ENCODE results near the gene DAZAP2. TPM values are rescaled to one million over a fixed set of nuclear protein-coding genes. Genes with fewer than 3 reads are reported as not detected.
A peak's percentile ranks its signal among the peaks of the same experiment; 100 is the strongest.

The DAZAP2 gene
- total and polyA plus RNA-seq, 2 of the 13 experiments (the other 11 are each of a cell fraction or from before 2014, with no cell fraction given) = 64.5 to 222 TPM

- TF ChIP-seq ZNF281 (CRISPR knock-in tag; IDR thresholded peaks at IDR 0.05; ENCODE audit: borderline replicate concordance) (no peak), ZNF343 (CRISPR knock-in tag; IDR thresholded peaks at IDR 0.05) (0 out of 2 replicates have a peak, but pooled peaks have one; percentile 44), ZSCAN31 (CRISPR knock-in tag; IDR thresholded peaks at IDR 0.05; ENCODE audit: low read depth) (0 out of 2 replicates have a peak, but pooled peaks have one; percentile 16), ZSCAN29 (CRISPR knock-in tag; conservative IDR thresholded peaks at IDR 0.05) (0 out of 2 replicates have a peak, but pooled peaks have one; percentile 20), REST (IDR thresholded peaks at IDR 0.05; ENCODE audit: borderline replicate concordance in 1 of 2, low read depth in 1 of 2, low read length in 2 of 2) (no peak), SOX6 (IDR thresholded peaks at IDR 0.05) (no peak), SOX6 (CRISPR knock-in tag; IDR thresholded peaks at IDR 0.05) (peak; percentile 72), ARID4A (CRISPR knock-in tag; IDR thresholded peaks at IDR 0.05; ENCODE audit: borderline replicate concordance) (peak; percentile 44; the same call in 1 of the 2 replicates), ERF (CRISPR knock-in tag; IDR thresholded peaks at IDR 0.05) (0 out of 2 replicates have a peak, but pooled peaks have one; percentile 25), ISL2 (CRISPR knock-in tag; IDR thresholded peaks at IDR 0.05) (peak; percentile 67), ZNF264 (CRISPR knock-in tag; IDR thresholded peaks at IDR 0.05) (peak; percentile 3; the same call in 1 of the 2 replicates), DMTF1 (CRISPR knock-in tag; IDR thresholded peaks at IDR 0.05) (no peak), TCF7 (IDR thresholded peaks at IDR 0.05; ENCODE audit: low read depth) (peak; percentile 53; the same call in 1 of the 2 replicates)
Observed at GRCh38 chr12:51198568-51199365, 39.9 kb upstream of the DAZAP2 start (continued).

Measured in HepG2 (cell line).